Heart left ventricle (tissue), 16 donors: Measurements from ENCODE around the gene ZFAND4. TPM values are rescaled to one million over a fixed set of nuclear protein-coding genes. Genes with fewer than 3 reads are reported as not detected.
A peak's percentile ranks its signal among the peaks of the same experiment; 100 is the strongest.
"Not testable (repeated sequence)": the region's sequence is repeated elsewhere in the genome, so short reads cannot be mapped to it uniquely, and the experiment has no call there.

Source experiments
- ATAC-seq, 4 donors: fragments of 200-7000 bp; cut with Tn5 transposase; one replicate each; pipeline ENCODE4 v1.9.1; 2020 to 2022; ENCODE audit warnings: moderate library complexity in 4 of 4, mild to moderate bottlenecking in 3 of 4, moderate number of reproducible peaks in 1 of 4
- DNase-seq, 5 donors: peaks; one replicate each; pipeline ENCODE4 v3.0.0-alpha.2; 2020
- H3K27ac ChIP-seq, 12 donors: fragments of 200-600 bp; sonication (generic) in 4 of 12; one replicate each; pipeline versions ENCODE4 v1.5.0 to v1.8.0; 2016 to 2022; ENCODE audit warnings: mild to moderate bottlenecking in 2 of 12
- H3K27me3 ChIP-seq, 9 donors: fragments of 200-600 bp; sonication (generic) in 2 of 9; one replicate each; pipeline versions ENCODE4 v1.5.1 to v1.8.0; 2016 to 2022; ENCODE audit warnings: mild to moderate bottlenecking in 3 of 9
- H3K36me3 ChIP-seq, 9 donors: fragments of 200-600 bp; sonication (generic) in 2 of 9; one replicate each; pipeline versions ENCODE4 v1.5.0 to v1.8.0; 2018 to 2022; ENCODE audit warnings: mild to moderate bottlenecking in 2 of 9
- H3K4me1 ChIP-seq, 12 donors: fragments of 200-600 bp; sonication (generic) in 4 of 12; one replicate each; pipeline versions ENCODE4 v1.5.0 to v1.8.0; 2016 to 2022; ENCODE audit warnings: mild to moderate bottlenecking in 3 of 12
- H3K4me3 ChIP-seq, 12 donors: fragments of 200-600 bp; sonication (generic) in 4 of 12; one replicate each; pipeline versions ENCODE4 v1.5.0 to v1.8.0; 2017 to 2022; ENCODE audit warnings: mild to moderate bottlenecking in 9 of 12, moderate library complexity in 4 of 12
- H3K9me3 ChIP-seq, 12 donors: fragments of 200-600 bp; sonication (generic) in 4 of 12; one replicate each; pipeline versions ENCODE4 v1.5.0 to v1.8.0; 2016 to 2022; ENCODE audit warnings: mild to moderate bottlenecking in 1 of 12
- CTCF ChIP-seq, 12 donors: fragments of 200-600 bp; sonication (generic) in 4 of 12; IDR thresholded peaks; one replicate each; pipeline versions ENCODE4 v1.5.0 to v1.8.0; 2018 to 2022; ENCODE audit warnings: antibody characterized with exemption in 12 of 12, mild to moderate bottlenecking in 5 of 12
- POLR2A ChIP-seq, 2 donors: fragments of 450-650 bp; IDR thresholded peaks; one replicate each; pipeline ENCODE4 v1.6.1; 2017; ENCODE audit warnings: antibody characterized with exemption in 2 of 2, mild to moderate bottlenecking in 2 of 2, moderate library complexity in 2 of 2
- WGBS, 4 donors: extraction: QIAGEN DNeasy Blood & Tissue Kit in 2 of 4; methylation state at CpG; one replicate each; pipeline versions ENCODE4 v1.1.5 to v1.1.7; 2013 to 2018; 5-methylcytosine and 5-hydroxymethylcytosine counted together
- intact Hi-C, 10 donors: fragments of 100-400 bp; cut with DNase I; formaldehyde crosslinking; loops; one replicate each; pipeline versions ENCODE4 v1.11.1 to v1.14.2; 2022
- long read RNA-seq, 3 donors: library from polyadenylated mRNA; unstranded; transcript quantifications; one replicate each; pipeline ENCODE4 v2.0.0, GENCODE V29; 2020 to 2021
- polyA plus RNA-seq, 2 donors: library from polyadenylated mRNA; stranded (reverse); fragments of 200-250 nt; gene quantifications; one replicate each; pipeline ENCODE4 v1.2.3, GENCODE V29; 2013
- total RNA-seq, 9 donors: library from RNA; depleted of rRNA in 2 of 9; stranded (reverse); fragments of >200 nt in 2 of 9; fragmentation: NEBNext Ultra II Directional in 3 of 9; extraction: Animal tissue kit (Norgen Biotek cat#: 25700) in 3 of 9; gene quantifications; one replicate each; pipeline versions ENCODE4 v1.1.0 to v1.2.4, GENCODE V29; 2016 to 2023
- donor health status: ischemic (EF 13 %, LVEDD 7.1; RV severe dilation, severe dysfunction).
- donor health status: healthy with polysubstance abuse.
- donor health status: DM: no; HTN: yes; CAD: no.
- donor health status: DM: no; HTN: no; CAD: no.
- donor health status: ischemic (EF 25% LVEDD 6.9; RV normal size, moderate dysfunction).
- donor health status: ischemic (EF 25% LVEDD 5.7; RV mildly dilated, moderate dysfunction).
- donor health status: healthy.
- donor health status: DM: yes; HTN: yes; CAD: no.
- donor health status: ischemic (EF 35%, LVEDD 5.7; RV mildly dilated, moderate dysfunction).
- donor health status: nonischemic (EF 11% LVEDD 7.7; RV severe dilation, severe dysfunction).
- donor health status: DM: yes; HTN: yes; CAD: no.
- donor health status: PGD.
- donor health status: ischemic (EF 29% LVEDD 5.4; RV normal size, mild dysfunction).
- donor health status: nonischemic (EF 23%, LVEDD 6.1; RV moderate dilation, normal function).

ZFAND4 gene
- total RNA-seq = 10 to 100 TPM in 6 of 9 donors, 1 to 10 TPM in 3; 6.3 to 15.5 (median 10.5) TPM
- 1 to 10 TPM; 3.4 to 5.0 TPM for polyA plus RNA-seq
- long read RNA-seq, donor 1, partial matches to known transcripts = 6 of 19 reads
- long read RNA-seq, donor 1, other reads (novel, unspliced or antisense) = 11 of 19 reads
- long read RNA-seq, donor 2, partial matches to known transcripts = 7 of 16 reads
- long read RNA-seq, donor 2, other reads (novel, unspliced or antisense) = 9 of 16 reads
- long read RNA-seq, donor 3, partial matches to known transcripts = 2 of 8 reads
- long read RNA-seq, donor 3, other reads (novel, unspliced or antisense) = 5 of 8 reads

- intact Hi-C loops = loop anchor here in 9 of 10 donors (1.0 to 10.0 kb wide), 10 partner anchors 46 to 670 kb away; partner anchors contain the start of gene ZNF22 (in 1 of the 9)
- no peaks in the 10 kb centered on the region for H3K36me3 ChIP-seq
- H3K27ac ChIP-seq = peak within 1 kb of the TSS; percentile 63 to 93 (median 88)
- H3K27me3 ChIP-seq = no peaks in the 10 kb centered on the region
- H3K9me3 ChIP-seq = no peaks in the 10 kb centered on the region
- ATAC-seq (peak; percentile 98 to 99 (median 99)), DNase-seq (peak; percentile 98 to 99 (median 99))
- peaks cover 0 to 15% (median 4%) of the 10 kb centered on the region in 12 donors for H3K4me1 ChIP-seq
- peak within 1 kb of the TSS; percentile 67 to 87 (median 78) for H3K4me3 ChIP-seq
- WGBS, 4 donors = 0 to 1% (median 1%) methylated on average over 31 to 96 of the region's 96 CpGs
- peak; percentile 28 to 77 for TF ChIP-seq POLR2A (IDR thresholded peaks at IDR 0.05)
- TF ChIP-seq CTCF (IDR thresholded peaks at IDR 0.05) = peak; percentile 47 to 87 (median 76)
These were observed at the start of gene ZFAND4 for GRCh38 chr10:45672181-45673073. Gene ZFAND4 (minus strand): TSS chr10:45672772. CDS start chr10:45663725, 9,047 bp downstream.

- 53 to 59% (median 56%) methylated on average over 10 of the region's 10 CpGs for WGBS, 4 donors
- not testable (repeated sequence) for H3K9me3 ChIP-seq, H3K27ac ChIP-seq, H3K4me3 ChIP-seq, H3K4me1 ChIP-seq, H3K27me3 ChIP-seq, ATAC-seq, H3K36me3 ChIP-seq, DNase-seq
- intact Hi-C loops = loop anchor here in 1 of 10 donors (5.0 to 10.0 kb wide), 2 partner anchors 257 to 484 kb away; no protein-coding TSS in a partner anchor
These were observed 48.9 kb upstream of the ZFAND4 start for GRCh38 chr10:45721503-45721902.

GRCh38 chr10:45717642-45718041 is 45.1 kb upstream of the ZFAND4 start:
- H3K9me3 ChIP-seq, ATAC-seq, H3K27me3 ChIP-seq, H3K27ac ChIP-seq, H3K4me1 ChIP-seq, H3K4me3 ChIP-seq, intact Hi-C loops, H3K36me3 ChIP-seq, DNase-seq: not testable (repeated sequence)
- 63 to 80% (median 73%) methylated on average over 1 of the region's 1 CpG for WGBS, 4 donors

GRCh38 chr10:45717053-45717452 is 44.5 kb upstream of the ZFAND4 start:
- H3K27ac ChIP-seq, H3K9me3 ChIP-seq, H3K4me1 ChIP-seq, DNase-seq, intact Hi-C loops, H3K4me3 ChIP-seq, H3K27me3 ChIP-seq, H3K36me3 ChIP-seq, ATAC-seq: not testable (repeated sequence)
- 60 to 69% (median 68%) methylated on average over 3 of the region's 3 CpGs for WGBS, 4 donors

GRCh38 chr10:45711223-45711622 is 38.7 kb upstream of the ZFAND4 start:
- H3K36me3 ChIP-seq, H3K4me3 ChIP-seq, H3K4me1 ChIP-seq, DNase-seq, ATAC-seq, H3K9me3 ChIP-seq, intact Hi-C loops, H3K27me3 ChIP-seq: not testable (repeated sequence)
- peak overlapping the region in 1 of 12 donors; percentile 69 for H3K27ac ChIP-seq
- WGBS, 4 donors = 69 to 84% (median 73%) methylated on average over 2 to 5 of the region's 5 CpGs

- DNase-seq, H3K36me3 ChIP-seq, H3K4me3 ChIP-seq, intact Hi-C loops, ATAC-seq, H3K9me3 ChIP-seq, H3K27me3 ChIP-seq, H3K4me1 ChIP-seq: not testable (repeated sequence)
- WGBS, 4 donors = 38 to 42% (median 40%) methylated on average over 2 to 3 of the region's 3 CpGs
- peak overlapping the region in 1 of 12 donors; percentile 69 for H3K27ac ChIP-seq
These were observed 37.7 kb upstream of the ZFAND4 start for GRCh38 chr10:45710200-45710796.

- not testable (repeated sequence) for H3K9me3 ChIP-seq, H3K27me3 ChIP-seq, H3K4me1 ChIP-seq, ATAC-seq, H3K27ac ChIP-seq, H3K4me3 ChIP-seq, H3K36me3 ChIP-seq, DNase-seq
- intact Hi-C loops = loop anchor here in 2 of 10 donors (10.0 kb wide), 1 partner anchor 84 kb away; no protein-coding TSS in a partner anchor
- 81 to 100% (median 86%) methylated on average over 3 to 13 of the region's 14 CpGs for WGBS, 4 donors
These were observed 5.9 kb upstream of the ZFAND4 start for GRCh38 chr10:45678467-45678866.
